ENCODE results near the gene MGAT5.

MGAT5 gene

GRCh38 chr2:134413430-134413829 is 159.6 kb downstream of the MGAT5 start:
- H3K9me3 ChIP-seq (ENCODE audit: control insufficient read depth, low read length) = no peaks in the 10 kb centered on the region
- H3K79me2 ChIP-seq = no peaks in the 10 kb centered on the region
- H3K4me2 ChIP-seq (ENCODE audit: low read length) = no peak overlapping the region
- H3K36me3 ChIP-seq (ENCODE audit: control insufficient read depth, insufficient read depth, low read length) = no peaks in the 10 kb centered on the region
- no peak overlapping the region for H3K27ac ChIP-seq
- H3K9ac ChIP-seq = no peak overlapping the region
- no peak overlapping the region for H2AFZ ChIP-seq
- no peak for TF ChIP-seq CTCF (IDR thresholded peaks at IDR 0.05)
- H3K4me3 ChIP-seq (ENCODE audit: low read depth, low read length) = no peak overlapping the region
- no peaks in the 10 kb centered on the region for H3K4me1 ChIP-seq
- no peaks in the 10 kb centered on the region for H3K27me3 ChIP-seq (ENCODE audit: control insufficient read depth, insufficient read depth, low read length)

DNA sequence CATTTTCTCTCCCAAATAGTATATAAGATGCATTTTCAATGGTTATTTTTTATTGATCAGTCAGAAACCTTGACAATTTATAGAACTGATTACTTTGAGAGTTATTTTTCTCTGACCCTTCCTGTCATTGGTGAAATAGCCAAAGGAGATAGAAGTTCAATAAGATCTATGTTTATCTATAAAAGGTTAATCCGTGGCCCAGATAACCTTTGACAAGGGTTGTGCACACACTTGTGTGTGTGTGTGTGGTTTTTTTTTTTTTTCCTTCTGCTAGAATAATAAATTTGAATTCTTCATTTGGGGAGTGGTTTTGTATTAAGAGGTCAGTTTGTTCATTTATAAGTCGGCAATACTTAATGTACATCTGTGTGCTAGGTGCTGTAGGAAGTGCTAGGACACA is 160.0 kb downstream of the MGAT5 start:
- Histone ChIP-seq H3K9ac (no peak overlapping the region), H3K79me2 (no peaks in the 10 kb centered on the region), H3K36me3 (ENCODE audit: control insufficient read depth, insufficient read depth, low read length) (no peaks in the 10 kb centered on the region), H2AFZ (no peak overlapping the region), H3K9me3 (ENCODE audit: control insufficient read depth, low read length) (no peaks in the 10 kb centered on the region), H3K27ac (no peak overlapping the region), H3K4me1 (no peaks in the 10 kb centered on the region), H3K4me3 (ENCODE audit: low read depth, low read length) (no peak overlapping the region), H3K27me3 (ENCODE audit: control insufficient read depth, insufficient read depth, low read length) (no peaks in the 10 kb centered on the region), H3K4me2 (ENCODE audit: low read length) (no peak overlapping the region)
- no peak for TF ChIP-seq CTCF (IDR thresholded peaks at IDR 0.05)

DNA sequence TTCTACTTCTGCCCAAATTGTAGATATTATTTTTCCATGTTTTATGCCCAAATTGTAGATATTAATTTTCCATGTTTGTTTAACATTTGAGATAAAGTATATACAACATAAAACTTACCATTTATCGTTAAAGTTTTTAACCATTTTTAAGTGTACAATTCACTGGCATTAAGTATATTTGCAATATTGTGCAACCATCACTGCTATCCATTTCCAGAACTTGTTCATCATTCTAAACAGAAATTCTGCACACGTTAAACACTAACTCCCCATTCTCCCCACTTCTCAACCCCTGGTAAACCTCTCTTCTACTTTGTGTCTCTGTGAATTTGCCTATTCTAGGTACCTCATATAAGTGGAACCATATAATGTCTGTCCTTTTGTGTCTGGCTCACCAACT is 162.1 kb downstream of the MGAT5 start:
- no peak for TF ChIP-seq CTCF (IDR thresholded peaks at IDR 0.05)
- Histone ChIP-seq H2AFZ (no peak overlapping the region), H3K4me3 (ENCODE audit: low read depth, low read length) (no peak overlapping the region), H3K79me2 (no peaks in the 10 kb centered on the region), H3K9ac (no peak overlapping the region), H3K27me3 (ENCODE audit: control insufficient read depth, insufficient read depth, low read length) (no peaks in the 10 kb centered on the region), H3K4me2 (ENCODE audit: low read length) (no peak overlapping the region), H3K27ac (no peak overlapping the region), H3K9me3 (ENCODE audit: control insufficient read depth, low read length) (no peaks in the 10 kb centered on the region), H3K4me1 (peaks cover 4% of the 10 kb centered on the region), H3K36me3 (ENCODE audit: control insufficient read depth, insufficient read depth, low read length) (no peaks in the 10 kb centered on the region)

DNA sequence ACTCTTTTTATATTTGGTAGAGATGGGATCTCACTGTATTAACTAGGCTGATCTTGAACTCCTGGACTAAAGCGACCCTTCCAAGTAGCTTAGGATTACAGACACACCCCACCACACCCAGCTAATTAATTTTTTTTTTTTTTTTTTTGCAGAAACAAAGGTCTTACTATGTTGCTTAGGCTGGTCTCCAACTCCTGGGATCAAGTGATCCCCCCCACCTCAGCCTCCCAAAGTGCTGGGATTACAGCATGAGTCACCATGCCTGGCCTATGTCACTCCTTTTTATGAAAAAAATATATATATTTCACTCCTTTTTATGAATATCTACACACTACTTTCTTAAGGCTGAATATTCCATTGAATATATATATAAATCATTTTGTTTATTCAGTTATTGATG is 162.8 kb downstream of the MGAT5 start:
- no peaks in the 10 kb centered on the region for H3K9me3 ChIP-seq (ENCODE audit: control insufficient read depth, low read length)
- TF ChIP-seq CTCF (IDR thresholded peaks at IDR 0.05) = no peak
- H3K27me3 ChIP-seq (ENCODE audit: control insufficient read depth, insufficient read depth, low read length) = no peaks in the 10 kb centered on the region
- no peak overlapping the region for H3K4me3 ChIP-seq (ENCODE audit: low read depth, low read length)
- no peak overlapping the region for H3K4me2 ChIP-seq (ENCODE audit: low read length)
- H3K9ac ChIP-seq = no peak overlapping the region
- no peak overlapping the region for H2AFZ ChIP-seq
- no peaks in the 10 kb centered on the region for H3K36me3 ChIP-seq (ENCODE audit: control insufficient read depth, insufficient read depth, low read length)
- H3K4me1 ChIP-seq = peaks cover 5% of the 10 kb centered on the region
- no peaks in the 10 kb centered on the region for H3K79me2 ChIP-seq
- H3K27ac ChIP-seq = no peak overlapping the region

GRCh38 chr2:134417968-134418582 is 164.2 kb downstream of the MGAT5 start:
- Histone ChIP-seq H3K4me1 (peaks cover 5% of the 10 kb centered on the region), H3K4me3 (ENCODE audit: low read depth, low read length) (no peak overlapping the region), H3K27me3 (ENCODE audit: control insufficient read depth, insufficient read depth, low read length) (no peaks in the 10 kb centered on the region), H3K79me2 (no peaks in the 10 kb centered on the region), H2AFZ (no peak overlapping the region), H3K36me3 (ENCODE audit: control insufficient read depth, insufficient read depth, low read length) (no peaks in the 10 kb centered on the region), H3K9ac (no peak overlapping the region), H3K4me2 (ENCODE audit: low read length) (no peak overlapping the region), H3K9me3 (ENCODE audit: control insufficient read depth, low read length) (no peaks in the 10 kb centered on the region), H3K27ac (no peak overlapping the region)
- no peak for TF ChIP-seq CTCF (IDR thresholded peaks at IDR 0.05)

All from parathyroid adenoma (tissue), 2 donors.